DND-41 (cell line): Measurements from ENCODE around the gene LYZ.

ENCODE experiments used
- EZH2 ChIP-seq: IDR thresholded peaks from 3 replicates; pipeline ENCODE4 v1.6.1; 2012; ENCODE audit warnings: borderline replicate concordance, low read depth, mild to moderate bottlenecking, moderate library complexity, low read length, inconsistent platforms; ENCODE audit not compliant: severe bottlenecking
- TF ChIP-seq, protein P1 (sequence below): IDR thresholded peaks from 2 replicates; pipeline ENCODE4 v1.5.1; 2012; ENCODE audit warnings: borderline replicate concordance, low read length, moderate library complexity, mild to moderate bottlenecking; ENCODE audit not compliant: poor library complexity, severe bottlenecking; ENCODE audit errors: extremely low read depth

DNA sequence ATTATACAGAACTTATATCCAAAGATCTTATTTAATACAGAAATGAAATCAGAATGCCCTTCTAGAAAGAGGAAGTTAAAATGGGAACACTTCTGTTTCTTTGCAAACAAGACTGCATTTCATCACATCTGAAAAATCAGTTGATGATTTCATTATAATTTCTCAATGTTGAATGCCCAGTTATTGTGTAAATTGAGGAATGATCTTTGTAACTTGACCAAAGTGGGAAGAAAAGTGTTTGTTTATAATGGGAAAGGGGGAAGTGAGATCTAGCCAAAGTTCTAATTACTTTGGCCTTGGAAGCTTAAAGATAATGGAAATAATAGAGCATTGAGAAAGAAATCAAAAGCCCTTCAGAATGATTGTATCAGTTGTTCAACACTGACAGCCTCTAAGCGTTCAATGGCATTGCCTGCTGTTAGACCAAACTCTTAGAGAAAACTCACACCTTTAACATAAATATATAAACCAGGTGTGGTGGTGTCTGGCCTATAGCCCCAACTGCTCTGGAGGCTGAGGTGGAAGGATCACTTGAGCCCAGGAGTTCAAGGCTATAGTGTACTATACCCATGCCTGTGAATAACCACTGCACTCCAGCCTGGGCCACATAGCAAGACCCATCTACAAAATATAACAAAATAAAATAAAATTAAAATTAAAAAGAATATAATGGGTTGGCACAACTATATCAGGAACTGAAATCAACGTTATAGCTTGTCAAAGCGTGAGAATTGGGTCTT is 9.9 kb upstream of the LYZ start:
- TF ChIP-seq, protein P1, sequence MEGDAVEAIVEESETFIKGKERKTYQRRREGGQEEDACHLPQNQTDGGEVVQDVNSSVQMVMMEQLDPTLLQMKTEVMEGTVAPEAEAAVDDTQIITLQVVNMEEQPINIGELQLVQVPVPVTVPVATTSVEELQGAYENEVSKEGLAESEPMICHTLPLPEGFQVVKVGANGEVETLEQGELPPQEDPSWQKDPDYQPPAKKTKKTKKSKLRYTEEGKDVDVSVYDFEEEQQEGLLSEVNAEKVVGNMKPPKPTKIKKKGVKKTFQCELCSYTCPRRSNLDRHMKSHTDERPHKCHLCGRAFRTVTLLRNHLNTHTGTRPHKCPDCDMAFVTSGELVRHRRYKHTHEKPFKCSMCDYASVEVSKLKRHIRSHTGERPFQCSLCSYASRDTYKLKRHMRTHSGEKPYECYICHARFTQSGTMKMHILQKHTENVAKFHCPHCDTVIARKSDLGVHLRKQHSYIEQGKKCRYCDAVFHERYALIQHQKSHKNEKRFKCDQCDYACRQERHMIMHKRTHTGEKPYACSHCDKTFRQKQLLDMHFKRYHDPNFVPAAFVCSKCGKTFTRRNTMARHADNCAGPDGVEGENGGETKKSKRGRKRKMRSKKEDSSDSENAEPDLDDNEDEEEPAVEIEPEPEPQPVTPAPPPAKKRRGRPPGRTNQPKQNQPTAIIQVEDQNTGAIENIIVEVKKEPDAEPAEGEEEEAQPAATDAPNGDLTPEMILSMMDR, result no peak
- TF ChIP-seq EZH2, result no peak
